Esophagus (tissue), 2 donors: ENCODE results near the gene MPC1. TPM values are rescaled to one million over a fixed set of nuclear protein-coding genes. Genes with fewer than 3 reads are reported as not detected.

Source experiments
- polyA plus RNA-seq, 2 donors: library from polyadenylated mRNA; stranded (reverse); fragments of 200-250 nt; gene quantifications; one replicate each; pipeline ENCODE4 v1.2.3, GENCODE V29; 2013
- donor health status: healthy with polysubstance abuse.
- donor health status: Bipolar disorder and iron deficiency.

Gene MPC1
- polyA plus RNA-seq, 2 donors: 53.0 to 65.5 TPM

Other genes with a start within 250 kb of the MPC1 start
- not detected for gene TBXT, start 215.1 kb downstream of the MPC1 start, polyA plus RNA-seq
- not detected for gene PRR18, start 74.5 kb downstream of the MPC1 start, polyA plus RNA-seq
- 10 to 100 TPM; 37.3 to 42.4 TPM for gene SFT2D1, start 40.4 kb downstream of the MPC1 start, polyA plus RNA-seq
- under 1 TPM; 0.16 to 0.26 TPM for gene RAMACL, start 203.7 kb upstream of the MPC1 start, polyA plus RNA-seq
- 1 to 10 TPM; 5.7 to 8.7 TPM for gene RPS6KA2, start 244.3 kb upstream of the MPC1 start, polyA plus RNA-seq